Smooth muscle cell (in vitro differentiated cells): ENCODE measurements around the gene ADAM10. TPM values are rescaled to one million over a fixed set of nuclear protein-coding genes. Genes with fewer than 3 reads are reported as not detected.
A peak's percentile ranks its signal among the peaks of the same experiment; 100 is the strongest.

Experiments used
- DNase-seq: peaks from one replicate; lab custom pipeline; 2025; ENCODE audit not compliant: unreplicated experiment; lab: John Stamatoyannopoulos, UW
- H2AFZ ChIP-seq: fragments of 200-600 bp; sonication (generic); 2 replicates; pipeline ENCODE4 v1.6.0; 2016; ENCODE audit warnings: antibody characterized with exemption, low read depth, mild to moderate bottlenecking
- H3F3A ChIP-seq: fragments of 200-600 bp; sonication (generic); 2 replicates; pipeline ENCODE4 v1.6.0; 2017; ENCODE audit warnings: antibody characterized with exemption, low read depth
- H3K27ac ChIP-seq: fragments of 200-600 bp; sonication (generic); 2 replicates; pipeline ENCODE4 v1.5.1; 2016; ENCODE audit warnings: low read depth, mild to moderate bottlenecking
- H3K27me3 ChIP-seq: fragments of 200-600 bp; sonication (generic); 2 replicates; pipeline ENCODE4 v1.6.1; 2016; ENCODE audit warnings: low read depth, mild to moderate bottlenecking
- H3K36me3 ChIP-seq: fragments of 200-600 bp; sonication (generic); 2 replicates; pipeline ENCODE4 v1.5.1; 2016; ENCODE audit warnings: low read depth
- H3K4me1 ChIP-seq: fragments of 200-600 bp; sonication (generic); 2 replicates; pipeline ENCODE4 v1.5.1; 2016; ENCODE audit warnings: low read depth
- H3K4me2 ChIP-seq: fragments of 200-600 bp; sonication (generic); 2 replicates; pipeline ENCODE4 v1.6.0; 2016; ENCODE audit warnings: mild to moderate bottlenecking
- H3K4me3 ChIP-seq: fragments of 200-600 bp; sonication (generic); 2 replicates; pipeline ENCODE4 v1.5.1; 2016; ENCODE audit warnings: mild to moderate bottlenecking
- H3K79me2 ChIP-seq: fragments of 200-600 bp; sonication (generic); 2 replicates; pipeline ENCODE4 v1.6.0; 2016; ENCODE audit warnings: low read depth, mild to moderate bottlenecking
- H3K9ac ChIP-seq: fragments of 200-600 bp; sonication (generic); 2 replicates; pipeline ENCODE4 v1.6.0; 2016; ENCODE audit warnings: low read depth
- H3K9me3 ChIP-seq: fragments of 200-600 bp; sonication (generic); replicated peaks from 2 replicates; pipeline ENCODE4 v1.5.1; 2016; ENCODE audit warnings: low read depth
- H4K20me1 ChIP-seq: fragments of 200-600 bp; sonication (generic); 2 replicates; pipeline ENCODE4 v1.6.0; 2016; ENCODE audit warnings: low read depth
- WGBS: methylation state at CpG from one replicate; pipeline ENCODE4 v1.1.7; 2016; ENCODE audit warnings: low lambda C conversion rate; 5-methylcytosine and 5-hydroxymethylcytosine counted together
- polyA plus RNA-seq: library from polyadenylated mRNA; unstranded; fragments of >200 nt; fragmentation: Nextera tagmentation; extraction: Ambion mirVana; gene quantifications from 2 replicates; pipeline ENCODE4 v1.2.1, GENCODE V29; 2016
- total RNA-seq: library from RNA; depleted of rRNA; stranded (reverse); fragments of >200 nt; gene quantifications from 2 replicates; pipeline ENCODE4 v1.2.3, GENCODE V29; 2014
- TF ChIP-seq, protein P1 (sequence below): fragments of 200-600 bp; sonication (generic); IDR thresholded peaks from 2 replicates; pipeline ENCODE4 v1.5.1; 2017; ENCODE audit warnings: borderline replicate concordance, mild to moderate bottlenecking, antibody characterized with exemption; ENCODE audit not compliant: insufficient read depth, poor library complexity, severe bottlenecking

The ADAM10 gene
- total and polyA plus RNA-seq, 2 experiments from 2014 or later: 168 to 200 TPM

DNA sequence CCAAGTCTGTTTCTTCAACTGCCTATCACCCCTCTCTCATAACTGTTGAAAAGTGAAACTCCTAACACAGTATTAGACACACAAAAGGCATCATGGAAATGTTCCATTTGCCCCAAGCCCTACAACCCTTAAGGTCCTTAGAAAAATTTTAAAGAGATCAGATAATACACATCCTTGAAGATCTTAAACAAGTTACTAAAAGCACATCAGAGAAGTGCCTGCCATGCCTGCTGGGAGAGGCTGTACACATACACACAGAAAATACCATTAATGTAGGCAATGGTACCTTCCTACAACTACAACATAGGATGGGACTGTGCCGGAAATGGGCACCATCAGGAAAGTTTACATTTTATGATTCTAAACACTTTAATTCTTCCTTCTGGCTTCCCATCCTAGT is 3.3 kb downstream of the ADAM10 start:
- peak overlapping the region; percentile 95 for H3K4me2 ChIP-seq
- no peak overlapping the region for H2AFZ ChIP-seq
- TF ChIP-seq, protein P1, sequence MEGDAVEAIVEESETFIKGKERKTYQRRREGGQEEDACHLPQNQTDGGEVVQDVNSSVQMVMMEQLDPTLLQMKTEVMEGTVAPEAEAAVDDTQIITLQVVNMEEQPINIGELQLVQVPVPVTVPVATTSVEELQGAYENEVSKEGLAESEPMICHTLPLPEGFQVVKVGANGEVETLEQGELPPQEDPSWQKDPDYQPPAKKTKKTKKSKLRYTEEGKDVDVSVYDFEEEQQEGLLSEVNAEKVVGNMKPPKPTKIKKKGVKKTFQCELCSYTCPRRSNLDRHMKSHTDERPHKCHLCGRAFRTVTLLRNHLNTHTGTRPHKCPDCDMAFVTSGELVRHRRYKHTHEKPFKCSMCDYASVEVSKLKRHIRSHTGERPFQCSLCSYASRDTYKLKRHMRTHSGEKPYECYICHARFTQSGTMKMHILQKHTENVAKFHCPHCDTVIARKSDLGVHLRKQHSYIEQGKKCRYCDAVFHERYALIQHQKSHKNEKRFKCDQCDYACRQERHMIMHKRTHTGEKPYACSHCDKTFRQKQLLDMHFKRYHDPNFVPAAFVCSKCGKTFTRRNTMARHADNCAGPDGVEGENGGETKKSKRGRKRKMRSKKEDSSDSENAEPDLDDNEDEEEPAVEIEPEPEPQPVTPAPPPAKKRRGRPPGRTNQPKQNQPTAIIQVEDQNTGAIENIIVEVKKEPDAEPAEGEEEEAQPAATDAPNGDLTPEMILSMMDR: no peak
- peaks cover 6% of the 10 kb centered on the region for H3F3A ChIP-seq
- peak overlapping the region; percentile 88 for H3K4me3 ChIP-seq
- H3K27ac ChIP-seq: no peak overlapping the region
- no peaks in the 10 kb centered on the region for H3K36me3 ChIP-seq
- no peaks in the 10 kb centered on the region for H3K27me3 ChIP-seq
- H3K9ac ChIP-seq: peak overlapping the region; percentile 36
- H3K4me1 ChIP-seq: peaks cover 34% of the 10 kb centered on the region
- H3K79me2 ChIP-seq: peaks cover 77% of the 10 kb centered on the region
- WGBS: 84% methylated on average over 1 of the region's 1 CpG
- no peaks in the 10 kb centered on the region for H3K9me3 ChIP-seq
- no peak for DNase-seq
- peaks cover 71% of the 10 kb centered on the region for H4K20me1 ChIP-seq

DNA sequence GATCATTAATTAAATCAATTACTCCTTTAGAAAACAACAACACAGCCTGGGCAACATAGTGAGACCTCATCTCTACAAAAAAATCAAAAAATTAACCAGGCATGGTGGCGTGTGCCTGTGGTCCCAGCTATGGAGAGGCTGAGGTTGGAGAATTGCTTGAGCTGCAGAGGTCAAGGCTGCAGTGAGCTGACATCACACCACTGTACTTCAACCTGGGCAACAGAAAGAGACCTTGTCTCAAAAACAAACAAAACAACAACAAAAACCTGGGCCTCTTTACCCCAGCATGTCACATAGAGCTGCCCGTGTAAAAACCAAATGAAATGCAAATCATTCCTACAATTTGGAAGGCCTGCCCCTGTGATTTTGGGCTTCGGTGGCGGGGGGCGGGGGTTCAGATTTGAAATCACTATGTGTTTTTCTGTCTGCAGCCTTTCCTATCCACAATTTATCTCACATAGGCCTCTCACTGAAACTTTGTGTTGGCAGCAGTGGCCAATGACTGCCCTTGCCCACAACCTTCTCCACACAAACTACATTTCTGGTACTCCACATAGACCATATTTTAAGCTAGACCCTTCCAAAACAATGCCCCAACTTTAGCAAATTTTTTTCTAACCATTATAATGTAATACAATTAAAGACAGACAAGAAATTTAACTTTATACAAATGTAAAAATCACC is 6.5 kb downstream of the ADAM10 start:
- peak overlapping the region; percentile 8 for H3K9ac ChIP-seq
- DNase-seq: no peak
- no peak overlapping the region for H3K4me3 ChIP-seq
- H3K36me3 ChIP-seq: no peaks in the 10 kb centered on the region
- H2AFZ ChIP-seq: no peak overlapping the region
- TF ChIP-seq, protein P1: no peak
- H4K20me1 ChIP-seq: peaks cover 95% of the 10 kb centered on the region
- peak overlapping the region; percentile 68 for H3K4me2 ChIP-seq
- peaks cover 97% of the 10 kb centered on the region for H3K79me2 ChIP-seq
- H3K27me3 ChIP-seq: no peaks in the 10 kb centered on the region
- WGBS: 76% methylated on average over 5 of the region's 5 CpGs
- H3K4me1 ChIP-seq: peaks cover 45% of the 10 kb centered on the region
- H3F3A ChIP-seq: no peaks in the 10 kb centered on the region
- no peaks in the 10 kb centered on the region for H3K9me3 ChIP-seq
- peak overlapping the region; percentile 89 for H3K27ac ChIP-seq

DNA sequence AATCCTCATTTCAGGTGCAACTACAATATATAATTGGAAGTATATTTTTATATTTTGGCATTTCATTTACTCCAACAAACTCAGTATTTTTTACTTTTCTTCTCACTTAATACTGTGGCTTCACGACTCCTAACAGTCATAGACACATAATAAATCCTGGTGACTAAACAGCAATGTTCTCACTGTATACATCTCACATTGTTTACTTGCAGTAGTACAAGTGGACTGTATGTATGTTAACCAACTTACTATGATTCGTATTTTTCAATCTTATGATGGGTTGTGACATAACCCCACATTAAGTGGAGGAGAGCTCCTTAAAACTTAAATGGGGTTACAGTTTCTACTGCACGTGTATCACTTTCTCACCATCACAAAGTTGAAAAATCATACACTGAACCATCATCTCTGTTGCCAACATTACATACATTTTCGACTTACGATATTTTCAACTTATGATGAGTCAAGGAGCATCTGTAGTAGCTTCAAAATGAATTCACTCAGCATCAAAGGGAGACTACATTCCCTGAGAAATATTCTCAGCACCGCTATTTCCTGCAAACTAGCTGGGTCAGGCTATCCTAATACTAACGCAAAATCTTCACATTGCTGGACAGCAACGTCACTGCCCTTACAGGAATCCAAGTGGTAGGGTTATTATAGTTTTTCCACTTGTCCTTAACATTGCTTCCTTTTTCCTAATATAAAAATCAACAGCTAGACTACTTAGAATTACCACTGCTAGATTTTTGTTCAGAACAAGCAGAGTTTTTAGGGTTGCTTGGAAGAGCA is 7.3 kb downstream of the ADAM10 start:
- no peaks in the 10 kb centered on the region for H3F3A ChIP-seq
- peak overlapping the region; percentile 68 for H3K4me2 ChIP-seq
- peak overlapping the region; percentile 89 for H3K27ac ChIP-seq
- H3K9ac ChIP-seq: peak overlapping the region; percentile 8
- peaks cover 37% of the 10 kb centered on the region for H3K4me1 ChIP-seq
- H3K4me3 ChIP-seq: no peak overlapping the region
- peaks cover 95% of the 10 kb centered on the region for H4K20me1 ChIP-seq
- H3K27me3 ChIP-seq: no peaks in the 10 kb centered on the region
- WGBS: 30% methylated on average over 8 of the region's 8 CpGs
- no peaks in the 10 kb centered on the region for H3K36me3 ChIP-seq
- no peaks in the 10 kb centered on the region for H3K9me3 ChIP-seq
- TF ChIP-seq, protein P1: no peak
- H2AFZ ChIP-seq: no peak overlapping the region
- no peak for DNase-seq
- peaks cover 97% of the 10 kb centered on the region for H3K79me2 ChIP-seq
